ENCODE measurements around the gene RTKN.
"Not testable (repeated sequence)": the region's sequence is repeated elsewhere in the genome, so short reads cannot be mapped to it uniquely, and the experiment has no call there.

RTKN gene, protein sequence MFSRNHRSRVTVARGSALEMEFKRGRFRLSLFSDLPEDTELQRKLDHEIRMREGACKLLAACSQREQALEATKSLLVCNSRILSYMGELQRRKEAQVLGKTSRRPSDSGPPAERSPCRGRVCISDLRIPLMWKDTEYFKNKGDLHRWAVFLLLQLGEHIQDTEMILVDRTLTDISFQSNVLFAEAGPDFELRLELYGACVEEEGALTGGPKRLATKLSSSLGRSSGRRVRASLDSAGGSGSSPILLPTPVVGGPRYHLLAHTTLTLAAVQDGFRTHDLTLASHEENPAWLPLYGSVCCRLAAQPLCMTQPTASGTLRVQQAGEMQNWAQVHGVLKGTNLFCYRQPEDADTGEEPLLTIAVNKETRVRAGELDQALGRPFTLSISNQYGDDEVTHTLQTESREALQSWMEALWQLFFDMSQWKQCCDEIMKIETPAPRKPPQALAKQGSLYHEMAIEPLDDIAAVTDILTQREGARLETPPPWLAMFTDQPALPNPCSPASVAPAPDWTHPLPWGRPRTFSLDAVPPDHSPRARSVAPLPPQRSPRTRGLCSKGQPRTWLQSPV

DNA sequence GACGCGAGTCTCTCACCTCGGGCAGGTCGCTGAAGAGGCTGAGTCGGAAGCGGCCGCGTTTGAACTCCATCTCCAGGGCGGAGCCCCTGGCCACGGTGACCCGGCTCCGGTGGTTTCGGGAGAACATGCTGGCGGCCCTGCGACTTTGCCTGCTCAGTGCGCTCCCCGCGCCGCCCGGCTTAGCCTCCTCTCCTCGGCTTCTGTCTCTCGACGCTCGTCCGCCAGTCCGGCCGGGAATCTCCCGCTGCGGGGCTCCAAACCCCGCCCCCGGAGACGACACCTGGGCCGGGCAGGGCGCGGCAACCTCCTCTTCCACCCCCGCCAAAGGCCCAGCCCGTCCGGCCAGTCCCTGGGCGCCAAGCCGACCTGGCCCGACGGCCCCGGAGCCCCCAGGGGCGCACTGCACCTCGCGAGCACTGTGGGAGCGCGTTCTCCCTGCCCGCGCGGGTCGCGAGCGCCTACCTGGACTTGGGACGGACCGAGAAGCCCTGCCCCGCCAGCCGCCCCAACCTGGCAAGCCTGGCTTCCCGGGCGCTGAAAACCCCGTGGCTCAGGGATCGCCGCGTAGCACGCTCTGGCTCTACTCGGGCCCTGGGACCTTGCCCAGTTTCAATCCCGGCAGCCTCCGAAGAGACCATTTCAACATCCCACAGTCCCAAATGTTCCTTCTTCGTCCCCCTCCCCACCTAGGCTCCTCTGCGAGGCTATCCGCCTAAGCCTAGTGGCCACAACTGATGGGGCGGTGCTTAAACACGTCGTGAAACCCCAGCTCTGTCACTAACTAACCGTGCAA is at the start of gene RTKN:
TSS of gene RTKN (minus strand) at position 248 of the 793 bp plus-strand sequence. CDS start at position 127, 121 bp downstream.
- H3K4me1 ChIP-seq, result peaks cover 26% of the 10 kb centered on the region
- no peaks in the 10 kb centered on the region; the same call in 1 of the 2 replicates for H3K36me3 ChIP-seq (replicated peaks)
- H3K27me3 ChIP-seq (ENCODE audit: low read depth), result no peaks in the 10 kb centered on the region
- DNase-seq (ENCODE audit: low spot score in 2 of 2), result no peak
- in situ Hi-C loops (cut with MboI; ENCODE audit: low sequenced_read_pairs), result no loop called here
- no peak within 1 kb of the TSS; the same call in 1 of the 2 replicates for H3K4me3 ChIP-seq
- no peaks in the 10 kb centered on the region for H3K9me3 ChIP-seq

DNA sequence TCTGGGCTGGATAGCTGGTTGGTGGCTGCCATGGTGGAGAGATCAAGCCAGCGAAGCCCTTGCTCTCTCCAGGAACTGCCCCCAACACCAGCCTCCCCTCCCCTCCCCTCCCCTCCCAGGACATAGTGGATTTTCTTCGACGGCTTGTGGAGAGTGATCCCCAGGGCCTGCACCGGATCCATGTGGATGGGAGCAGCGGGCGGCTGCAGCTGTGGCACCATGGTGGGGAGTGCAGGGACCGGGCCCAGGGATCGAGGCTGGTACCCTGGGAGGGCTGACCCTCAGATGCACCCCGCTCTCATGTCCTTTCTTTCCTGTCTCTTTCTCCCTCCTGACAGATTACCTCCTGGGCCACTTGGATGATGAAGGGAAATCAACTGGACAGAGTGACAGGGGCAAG is 48.2 kb upstream of the RTKN start:
- in situ Hi-C loops (cut with MboI; ENCODE audit: low sequenced_read_pairs), result loop anchor here (5.0 kb wide), 1 partner anchor 87 kb away; no protein-coding TSS in a partner anchor
- Histone ChIP-seq H3K4me1 (no peaks in the 10 kb centered on the region), H3K27me3 (ENCODE audit: low read depth) (no peaks in the 10 kb centered on the region), H3K9me3 (no peaks in the 10 kb centered on the region), H3K36me3 (replicated peaks) (peaks cover 30% of the 10 kb centered on the region), H3K4me3 (no peak overlapping the region)
- DNase-seq (ENCODE audit: low spot score in 2 of 2), result no peak

- Histone ChIP-seq H3K4me3 (no peak overlapping the region), H3K4me1 (no peaks in the 10 kb centered on the region), H3K36me3 (replicated peaks) (peaks cover 30% of the 10 kb centered on the region), H3K27me3 (ENCODE audit: low read depth) (no peaks in the 10 kb centered on the region), H3K9me3 (no peaks in the 10 kb centered on the region)
- DNase-seq (ENCODE audit: low spot score in 2 of 2), result no peak
- in situ Hi-C loops (cut with MboI; ENCODE audit: low sequenced_read_pairs), result loop anchor here (5.0 kb wide), 1 partner anchor 88 kb away; no protein-coding TSS in a partner anchor
These were observed 47.1 kb upstream of the RTKN start for GRCh38 chr2:74488643-74489481.

- no peaks in the 10 kb centered on the region for H3K9me3 ChIP-seq
- peaks cover 15% of the 10 kb centered on the region for H3K36me3 ChIP-seq (replicated peaks)
- DNase-seq (ENCODE audit: low spot score in 2 of 2), result no peak
- no peaks in the 10 kb centered on the region for H3K27me3 ChIP-seq (ENCODE audit: low read depth)
- in situ Hi-C loops (cut with MboI; ENCODE audit: low sequenced_read_pairs), result loop anchor here (5.0 kb wide), 1 partner anchor 91 kb away; no protein-coding TSS in a partner anchor
- no peak overlapping the region for H3K4me3 ChIP-seq
- H3K4me1 ChIP-seq, result peaks cover 5% of the 10 kb centered on the region
These were observed 44.4 kb upstream of the RTKN start for GRCh38 chr2:74486141-74486540.

- H3K4me3 ChIP-seq, result peak overlapping the region; percentile 95
- in situ Hi-C loops (cut with MboI; ENCODE audit: low sequenced_read_pairs); H3K4me1 ChIP-seq; H3K27me3 ChIP-seq (ENCODE audit: low read depth); DNase-seq (ENCODE audit: low spot score in 2 of 2); H3K9me3 ChIP-seq: not testable (repeated sequence)
- H3K36me3 ChIP-seq (replicated peaks), result peaks cover 23% of the 10 kb centered on the region
These were observed 42.0 kb upstream of the RTKN start for GRCh38 chr2:74483675-74484164.

DNA sequence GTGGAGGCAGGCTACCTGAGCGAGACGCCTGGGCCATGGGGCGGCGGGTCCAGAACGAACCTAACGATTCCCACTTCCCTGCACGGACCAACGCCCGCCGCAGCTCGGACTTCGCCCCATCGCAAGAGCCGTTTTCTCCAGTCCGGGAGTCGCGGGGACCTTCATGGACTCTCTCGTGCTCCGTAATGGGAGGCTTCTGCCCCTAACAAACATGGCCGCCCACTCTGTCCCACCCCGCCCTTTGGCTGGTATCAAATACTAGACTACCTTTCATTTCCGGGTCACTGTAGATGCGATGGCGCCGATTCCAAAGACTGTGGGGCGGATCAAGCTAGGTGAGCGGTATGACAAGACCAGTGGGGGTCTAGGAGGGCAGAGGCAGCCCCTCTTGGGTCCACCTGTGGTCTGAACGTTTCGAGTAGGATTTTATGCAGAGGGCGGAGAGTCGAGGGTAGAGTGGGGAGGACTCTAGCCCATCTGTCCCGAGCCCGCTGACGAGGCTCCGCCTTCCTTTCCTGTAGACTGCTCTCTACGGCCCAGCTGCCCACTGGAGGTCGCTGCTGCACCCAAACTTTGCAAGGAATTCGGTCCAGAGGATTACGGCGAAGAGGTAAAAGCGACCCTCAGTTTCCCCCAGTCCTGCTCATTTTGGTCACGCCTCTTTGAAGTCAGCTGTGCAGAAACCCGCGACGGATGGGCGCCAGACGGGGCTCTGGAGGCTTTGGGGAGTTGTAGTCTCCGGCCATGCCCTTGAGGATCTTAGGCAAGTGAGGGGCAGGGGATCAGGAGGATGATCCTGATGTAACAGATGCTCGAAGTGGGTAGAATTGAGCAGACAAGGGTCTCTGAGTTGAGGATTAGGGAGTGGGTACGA is 41.3 kb upstream of the RTKN start, which contains the start of the genes CCDC142 and TTC31:
TSS of gene CCDC142 (minus strand) at position 198 of the 874 bp plus-strand sequence. CDS start at position 37, 161 bp downstream.
TSS of gene TTC31 (plus strand) at position 281 of the 874 bp plus-strand sequence. CDS start at position 296, 15 bp downstream.
- peaks cover 25% of the 10 kb centered on the region for H3K36me3 ChIP-seq (replicated peaks)
- no peaks in the 10 kb centered on the region for H3K27me3 ChIP-seq (ENCODE audit: low read depth)
- in situ Hi-C loops (cut with MboI; ENCODE audit: low sequenced_read_pairs), result no loop called here
- H3K9me3 ChIP-seq, result no peaks in the 10 kb centered on the region
- DNase-seq (ENCODE audit: low spot score in 2 of 2), result peak; percentile 92 to 97
- H3K4me1 ChIP-seq, result peaks cover 7% of the 10 kb centered on the region
- peak within 1 kb of the TSS; percentile 95 for H3K4me3 ChIP-seq

DNA sequence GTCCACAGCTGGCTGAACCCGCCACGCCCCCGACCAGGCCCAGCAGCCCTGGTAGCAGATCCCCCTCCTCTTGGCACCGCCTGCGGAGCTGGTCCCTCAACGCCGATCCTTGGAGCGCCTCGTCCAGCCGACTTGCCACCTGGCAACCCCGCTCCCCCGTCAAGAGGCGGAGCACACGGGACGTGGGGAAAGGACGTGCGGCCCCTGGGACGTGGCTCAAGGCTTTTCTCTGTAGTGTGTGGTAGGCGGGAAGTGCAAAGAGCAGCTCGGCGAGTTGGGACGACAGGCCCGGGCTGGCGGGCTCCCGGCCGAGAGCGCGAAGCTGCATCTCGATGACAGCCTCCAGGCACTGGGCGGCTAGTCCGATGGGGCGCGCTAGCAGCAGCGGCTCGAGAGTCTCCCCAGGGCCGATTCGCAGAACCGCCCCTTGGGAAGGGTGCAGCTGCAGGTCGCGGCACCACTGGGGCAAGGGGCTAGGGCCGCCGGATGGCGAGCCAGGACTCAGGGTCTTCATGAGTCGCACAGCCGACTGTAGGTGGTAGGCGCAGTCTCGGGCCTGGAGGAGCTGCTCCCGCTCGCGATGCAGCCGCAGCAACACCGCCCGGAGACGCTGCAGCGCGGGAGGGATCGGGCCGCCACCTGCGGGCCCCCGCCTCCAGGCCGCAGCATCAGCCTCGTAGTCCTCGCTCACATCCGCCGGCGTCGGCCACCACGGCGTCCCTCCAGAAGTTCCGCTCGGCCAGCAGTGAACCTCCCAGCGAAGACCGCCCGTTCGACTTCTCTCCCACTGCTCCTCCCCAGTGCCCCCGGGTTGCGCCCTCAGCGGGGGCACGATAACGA is 40.4 kb upstream of the RTKN start:
- in situ Hi-C loops (cut with MboI; ENCODE audit: low sequenced_read_pairs), result no loop called here
- no peaks in the 10 kb centered on the region for H3K27me3 ChIP-seq (ENCODE audit: low read depth)
- peaks cover 25% of the 10 kb centered on the region for H3K36me3 ChIP-seq (replicated peaks)
- peak in 1 of 2 experiments; percentile 34 for DNase-seq (ENCODE audit: low spot score in 2 of 2)
- peaks cover 7% of the 10 kb centered on the region for H3K4me1 ChIP-seq
- H3K4me3 ChIP-seq, result peak overlapping the region; percentile 95
- H3K9me3 ChIP-seq, result no peaks in the 10 kb centered on the region

DNA sequence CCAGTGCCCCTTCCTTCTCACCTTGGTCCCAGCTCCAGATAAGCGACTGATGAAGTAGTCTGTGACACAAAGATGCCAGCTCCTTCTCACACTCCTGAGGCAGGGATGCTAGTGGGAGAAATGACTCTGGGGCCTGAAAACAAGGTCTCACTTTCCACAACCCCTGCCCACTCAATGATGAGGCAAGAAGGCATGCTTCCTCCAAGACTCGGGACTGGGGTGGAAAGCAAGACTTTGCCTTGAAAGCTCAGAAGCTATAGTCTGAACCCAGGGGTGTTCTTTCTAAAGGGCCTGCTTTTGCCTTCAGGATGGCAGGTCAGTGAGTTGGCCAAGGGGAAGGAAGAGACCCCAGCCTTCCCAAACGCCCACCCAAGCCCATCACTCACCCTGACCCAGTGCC is 39.7 kb upstream of the RTKN start:
- DNase-seq (ENCODE audit: low spot score in 2 of 2), result no peak
- in situ Hi-C loops (cut with MboI; ENCODE audit: low sequenced_read_pairs), result no loop called here
- Histone ChIP-seq H3K36me3 (replicated peaks) (peaks cover 25% of the 10 kb centered on the region), H3K4me1 (peaks cover 7% of the 10 kb centered on the region), H3K9me3 (no peaks in the 10 kb centered on the region), H3K27me3 (ENCODE audit: low read depth) (no peaks in the 10 kb centered on the region), H3K4me3 (peak overlapping the region; percentile 95)

DNA sequence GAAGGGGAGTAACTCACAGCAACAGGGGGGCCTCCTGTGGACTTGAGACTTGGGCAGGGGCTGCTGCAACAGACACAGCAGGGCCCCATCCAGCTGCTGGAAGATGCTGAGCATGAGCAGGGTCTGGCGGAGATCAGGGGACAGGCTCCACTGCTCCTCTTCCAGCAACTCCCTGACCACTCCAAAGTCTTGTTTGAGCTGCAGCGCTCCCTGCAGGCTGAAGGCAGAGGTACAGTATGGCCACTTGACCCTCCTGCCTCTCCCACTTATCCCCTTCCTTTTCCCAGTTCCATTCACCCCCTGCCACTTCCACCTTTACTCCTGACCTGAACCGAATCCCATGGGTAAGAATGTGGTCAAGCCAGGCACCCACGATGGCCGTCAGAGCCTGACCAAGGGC is 33.2 kb upstream of the RTKN start:
- Histone ChIP-seq H3K4me3 (no peak overlapping the region), H3K9me3 (no peaks in the 10 kb centered on the region), H3K4me1 (peaks cover 10% of the 10 kb centered on the region; the same call in 1 of the 2 replicates), H3K27me3 (ENCODE audit: low read depth) (no peaks in the 10 kb centered on the region), H3K36me3 (replicated peaks) (peaks cover 31% of the 10 kb centered on the region)
- peak in 1 of 2 experiments; percentile 41 for DNase-seq (ENCODE audit: low spot score in 2 of 2)
- in situ Hi-C loops (cut with MboI; ENCODE audit: low sequenced_read_pairs), result no loop called here

DNA sequence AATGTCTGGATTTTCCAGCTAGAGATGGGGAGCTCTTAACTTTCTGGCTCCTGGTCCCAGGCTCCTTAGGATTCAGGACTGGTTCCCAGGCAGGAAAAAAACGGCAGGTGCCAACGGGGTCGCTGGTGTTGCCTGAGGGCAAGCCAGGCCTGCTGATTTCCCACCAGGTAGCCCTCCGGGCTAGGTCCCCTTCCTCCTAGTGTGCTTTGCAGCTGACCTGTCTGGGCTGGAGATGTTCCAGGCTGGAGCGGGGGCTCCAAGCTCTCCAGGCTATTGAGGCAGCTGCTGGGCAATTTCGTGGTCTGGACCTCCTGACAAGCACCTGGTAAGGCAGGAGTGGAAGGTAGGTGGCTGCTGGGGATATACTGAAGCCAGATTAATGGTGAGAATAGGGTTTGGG is 32.7 kb upstream of the RTKN start:
- H3K4me1 ChIP-seq, result peaks cover 9% of the 10 kb centered on the region; the same call in 1 of the 2 replicates
- H3K36me3 ChIP-seq (replicated peaks), result peaks cover 30% of the 10 kb centered on the region
- no peak overlapping the region for H3K4me3 ChIP-seq
- no peaks in the 10 kb centered on the region for H3K9me3 ChIP-seq
- in situ Hi-C loops (cut with MboI; ENCODE audit: low sequenced_read_pairs), result no loop called here
- DNase-seq (ENCODE audit: low spot score in 2 of 2), result no peak
- no peaks in the 10 kb centered on the region for H3K27me3 ChIP-seq (ENCODE audit: low read depth)

DNA sequence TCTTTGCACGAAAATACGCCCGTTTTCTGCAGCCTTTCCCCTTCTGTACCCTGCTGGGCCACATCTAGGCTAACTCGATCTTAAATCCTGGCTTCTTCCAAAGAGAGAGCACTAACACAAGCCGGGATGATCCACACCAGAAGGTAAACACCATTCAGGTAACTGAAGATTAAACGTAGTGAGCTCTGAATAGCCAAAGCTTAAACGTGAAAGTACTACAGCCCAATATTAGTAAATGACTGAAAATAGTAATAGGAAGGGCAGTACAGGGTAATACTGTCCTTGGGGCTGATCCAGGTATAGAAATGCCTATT is 31.2 kb upstream of the RTKN start:
- Histone ChIP-seq H3K4me3 (peak overlapping the region; percentile 61), H3K27me3 (ENCODE audit: low read depth) (no peaks in the 10 kb centered on the region), H3K4me1 (peaks cover 9% of the 10 kb centered on the region; the same call in 1 of the 2 replicates), H3K9me3 (no peaks in the 10 kb centered on the region), H3K36me3 (replicated peaks) (peaks cover 23% of the 10 kb centered on the region)
- DNase-seq (ENCODE audit: low spot score in 2 of 2), result no peak
- in situ Hi-C loops (cut with MboI; ENCODE audit: low sequenced_read_pairs), result no loop called here
